ENCODE results near the gene ABCA9. TPM values are rescaled to one million over a fixed set of nuclear protein-coding genes. Genes with fewer than 3 reads are reported as not detected.

ABCA9 gene
- total and polyA plus RNA-seq, 2 of the 13 experiments (the other 11 are each of a cell fraction or from before 2014, with no cell fraction given) = 0.04 TPM; not detected in 1

GRCh38 chr17:68937890-68938514, 122.7 kb downstream of the ABCA9 start (continued):
- TF ChIP-seq RERE (CRISPR knock-in tag; IDR thresholded peaks at IDR 0.05; ENCODE audit: low read depth) (no peak), ZNF12 (CRISPR knock-in tag; IDR thresholded peaks at IDR 0.05) (no peak), ZEB1 (IDR thresholded peaks at IDR 0.05; ENCODE audit: insufficient replicate concordance, low read depth) (no peak), MTF1 (CRISPR knock-in tag; IDR thresholded peaks at IDR 0.05) (no peak), JUND (CRISPR knock-in tag; IDR thresholded peaks at IDR 0.05) (0 out of 2 replicates have a peak, but pooled peaks have one; percentile 23), LBX2 (CRISPR knock-in tag; IDR thresholded peaks at IDR 0.05; ENCODE audit: borderline replicate concordance) (no peak), SP140L (CRISPR knock-in tag; IDR thresholded peaks at IDR 0.05; ENCODE audit: borderline replicate concordance) (no peak), ARNT (IDR thresholded peaks at IDR 0.05) (no peak), ZNF607 (CRISPR knock-in tag; IDR thresholded peaks at IDR 0.05; ENCODE audit: borderline replicate concordance) (no peak), PRPF4 (IDR thresholded peaks at IDR 0.05; ENCODE audit: low read depth, low read length, poor library complexity, severe bottlenecking) (no peak), ZNF292 (CRISPR knock-in tag; IDR thresholded peaks at IDR 0.05; ENCODE audit: borderline replicate concordance, low read depth) (peak; percentile 19; the same call in 1 of the 2 replicates), PRDM4 (CRISPR knock-in tag; IDR thresholded peaks at IDR 0.05; ENCODE audit: borderline replicate concordance) (no peak), NBN (conservative IDR thresholded peaks at IDR 0.05) (no peak), PAF1 (CRISPR knock-in tag; IDR thresholded peaks at IDR 0.05) (no peak), SOX6 (IDR thresholded peaks at IDR 0.05) (no peak), SOX6 (CRISPR knock-in tag; IDR thresholded peaks at IDR 0.05) (peak; percentile 45; the same call in 1 of the 2 replicates), ZNF496 (CRISPR knock-in tag; IDR thresholded peaks at IDR 0.05; ENCODE audit: insufficient replicate concordance) (no peak), THAP9 (CRISPR knock-in tag; IDR thresholded peaks at IDR 0.05; ENCODE audit: borderline replicate concordance) (no peak), TBX2 (CRISPR knock-in tag; IDR thresholded peaks at IDR 0.05; ENCODE audit: borderline replicate concordance) (no peak; the same call in 1 of the 2 replicates)
